Ascending aorta (tissue), 2 donors: ENCODE data around the gene SQOR. TPM values are rescaled to one million over a fixed set of nuclear protein-coding genes. Genes with fewer than 3 reads are reported as not detected.

ENCODE experiments used
- DNase-seq, 2 donors: peaks; one replicate each; pipeline ENCODE4 v3.0.0-alpha.2; 2019; ENCODE audit warnings: low spot score in 2 of 2
- H3K27ac ChIP-seq, 2 donors: fragments of 200-600 bp; sonication (generic); one replicate each; pipeline ENCODE4 v1.5.1; 2016 to 2017; ENCODE audit warnings: mild to moderate bottlenecking in 1 of 2
- H3K27me3 ChIP-seq: fragments of 200-600 bp; sonication (generic); one replicate; pipeline ENCODE4 v1.5.1; 2017
- H3K36me3 ChIP-seq, 2 donors: fragments of 200-600 bp; sonication (generic); one replicate each; pipeline ENCODE4 v1.5.1; 2016
- H3K4me1 ChIP-seq, 2 donors: fragments of 200-600 bp; sonication (generic); one replicate each; pipeline ENCODE4 v1.5.1; 2016 to 2017; ENCODE audit warnings: mild to moderate bottlenecking in 1 of 2
- H3K4me3 ChIP-seq, 2 donors: fragments of 200-600 bp; sonication (generic); one replicate each; pipeline ENCODE4 v1.5.1; 2016 to 2017; ENCODE audit warnings: mild to moderate bottlenecking in 1 of 2
- H3K9me3 ChIP-seq, 2 donors: fragments of 200-600 bp; sonication (generic); one replicate each; pipeline ENCODE4 v1.5.1; 2016
- CTCF ChIP-seq, 3 experiments: fragments of 200-600 bp in 2 of 3; fragments of 450-650 bp in 1 of 3; sonication (generic) in 2 of 3; IDR thresholded peaks; one replicate each; pipeline ENCODE4 v1.5.1; 2016 to 2019; ENCODE audit warnings: antibody characterized with exemption in 3 of 3, mild to moderate bottlenecking in 1 of 3, moderate library complexity in 1 of 3
- intact Hi-C: fragments of 100-400 bp; cut with DNase I; formaldehyde crosslinking; loops from one replicate; pipeline ENCODE4 v1.15.1; 2023
- total RNA-seq: library from RNA; depleted of rRNA; stranded (reverse); fragments of >200 nt; gene quantifications from one replicate; pipeline ENCODE4 v1.1.0, GENCODE V29; 2016

Gene SQOR
- total RNA-seq, 1 donor from 2014 or later = 61.4 TPM

- intact Hi-C loops = no loop called here
- peaks cover 33 to 47% of the 10 kb centered on the region in 2 donors for H3K36me3 ChIP-seq
- no peak for TF ChIP-seq CTCF (IDR thresholded peaks at IDR 0.05)
Measured at GRCh38 chr15:45667002-45667401, 32.2 kb downstream of the SQOR start.

GRCh38 chr15:45668386-45668785, 33.6 kb downstream of the SQOR start:
- H3K4me1 ChIP-seq = peaks cover 3 to 14% of the 10 kb centered on the region in 2 donors
- TF ChIP-seq CTCF (IDR thresholded peaks at IDR 0.05) = no peak
- DNase-seq = no peak
- peaks cover 29 to 41% of the 10 kb centered on the region in 2 donors for H3K36me3 ChIP-seq
- no peaks in the 10 kb centered on the region for H3K9me3 ChIP-seq
- H3K27me3 ChIP-seq = no peaks in the 10 kb centered on the region
- H3K27ac ChIP-seq = no peak overlapping the region
- intact Hi-C loops = no loop called here
- H3K4me3 ChIP-seq = no peak overlapping the region

More at GRCh38 chr15:45667002-45667401, 32.2 kb downstream of the SQOR start:
- Histone ChIP-seq H3K9me3 (no peaks in the 10 kb centered on the region), H3K4me1 (peaks cover 3 to 14% of the 10 kb centered on the region in 2 donors), H3K27ac (no peak overlapping the region), H3K27me3 (no peaks in the 10 kb centered on the region), H3K4me3 (no peak overlapping the region)
- DNase-seq = no peak

- intact Hi-C loops = no loop called here
- no peak for DNase-seq
- Histone ChIP-seq H3K27me3 (no peaks in the 10 kb centered on the region), H3K27ac (no peak overlapping the region), H3K4me1 (peaks cover 0 to 9% of the 10 kb centered on the region in 2 donors), H3K36me3 (peaks cover 37 to 42% of the 10 kb centered on the region in 2 donors), H3K4me3 (no peak overlapping the region), H3K9me3 (no peaks in the 10 kb centered on the region)
- no peak for TF ChIP-seq CTCF (IDR thresholded peaks at IDR 0.05)
Measured at GRCh38 chr15:45669422-45669821, 34.6 kb downstream of the SQOR start.

GRCh38 chr15:45670091-45670490, 35.3 kb downstream of the SQOR start:
- intact Hi-C loops = no loop called here
- H3K36me3 ChIP-seq = peaks cover 44 to 47% of the 10 kb centered on the region in 2 donors
- H3K27me3 ChIP-seq = no peaks in the 10 kb centered on the region
- H3K4me1 ChIP-seq = peaks cover 0 to 2% of the 10 kb centered on the region in 2 donors
- TF ChIP-seq CTCF (IDR thresholded peaks at IDR 0.05) = no peak
- no peak overlapping the region for H3K4me3 ChIP-seq
- no peaks in the 10 kb centered on the region for H3K9me3 ChIP-seq
- H3K27ac ChIP-seq = no peak overlapping the region
- no peak for DNase-seq

GRCh38 chr15:45670511-45670910, 35.7 kb downstream of the SQOR start:
- H3K27me3 ChIP-seq = no peaks in the 10 kb centered on the region
- intact Hi-C loops = no loop called here
- DNase-seq = no peak
- no peaks in the 10 kb centered on the region for H3K4me1 ChIP-seq
- no peak overlapping the region for H3K27ac ChIP-seq
- H3K4me3 ChIP-seq = no peak overlapping the region
- H3K9me3 ChIP-seq = no peaks in the 10 kb centered on the region
- peaks cover 48 to 51% of the 10 kb centered on the region in 2 donors for H3K36me3 ChIP-seq
- TF ChIP-seq CTCF (IDR thresholded peaks at IDR 0.05) = no peak

GRCh38 chr15:45674677-45675076, 39.8 kb downstream of the SQOR start:
- Histone ChIP-seq H3K27me3 (no peaks in the 10 kb centered on the region), H3K27ac (no peak overlapping the region), H3K4me1 (no peaks in the 10 kb centered on the region), H3K4me3 (no peak overlapping the region), H3K9me3 (no peaks in the 10 kb centered on the region), H3K36me3 (peaks cover 48 to 80% of the 10 kb centered on the region in 2 donors)
- no peak for TF ChIP-seq CTCF (IDR thresholded peaks at IDR 0.05)
- intact Hi-C loops = no loop called here
- no peak for DNase-seq
